Cardiac atrium fibroblast (primary cell): ENCODE measurements around the gene TXNDC8. TPM values are rescaled to one million over a fixed set of nuclear protein-coding genes. Genes with fewer than 3 reads are reported as not detected.

Experiments used
- total RNA-seq: library from RNA; depleted of rRNA; stranded (reverse); fragments of >200 nt; gene quantifications from 2 replicates; pipeline ENCODE4 v1.2.3, GENCODE V29; 2015

TXNDC8 gene
- total RNA-seq: not detected in 2 replicates

DNA sequence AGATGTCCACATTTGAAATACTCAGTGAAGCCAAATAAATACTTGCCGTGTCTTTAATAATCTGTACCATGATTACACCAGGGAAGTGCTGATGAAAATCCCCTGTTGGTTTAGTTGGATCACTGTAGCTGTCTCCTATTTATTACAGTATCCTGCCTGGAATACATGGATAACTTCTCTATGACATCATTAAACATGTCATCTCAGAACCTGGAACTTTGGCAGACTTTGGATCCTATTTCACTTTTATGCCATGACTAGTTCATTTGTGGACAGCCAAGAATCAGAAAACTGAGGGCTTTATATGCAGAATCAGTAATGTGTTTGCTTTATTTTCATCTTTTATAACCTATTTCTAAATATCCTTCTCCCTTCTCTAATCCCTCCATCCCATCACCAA is at the start of gene TXNDC8:
Gene TXNDC8 (minus strand): TSS at position 137 of the 400 bp plus-strand sequence.

GRCh38 chr9:110256380-110257096 is 81.1 kb downstream of the TXNDC8 start, which contains the start of gene TXN:
TSS of gene TXN (minus strand) at chr9:110256507. CDS start at chr9:110256435, 72 bp downstream.

Other genes with a start within 250 kb of the TXNDC8 start
- gene C9orf152, start 129.7 kb downstream of the TXNDC8 start, total RNA-seq: not detected in 2 replicates
- 266 and 373 TPM in 2 replicates for gene TXN, start 81.4 kb downstream of the TXNDC8 start, total RNA-seq
- 87.2 and 110 TPM in 2 replicates for gene SVEP1, start 241.9 kb upstream of the TXNDC8 start, total RNA-seq